Brain microvascular endothelial cell (primary cell): Measurements from ENCODE around the gene SLX9.
"Not testable (repeated sequence)": the region's sequence is repeated elsewhere in the genome, so short reads cannot be mapped to it uniquely, and the experiment has no call there.

Source experiments
- DNase-seq: peaks from one replicate; pipeline ENCODE4 v3.0.0-alpha.2; 2020
- H3K27ac ChIP-seq: fragments of 250-450 bp; sonication (Bioruptor Pico); 2 replicates; pipeline ENCODE4 v1.5.1; 2020; ENCODE audit warnings: mild to moderate bottlenecking, moderate library complexity
- H3K27me3 ChIP-seq: fragments of 250-450 bp; sonication (Bioruptor Pico); replicated peaks from 2 replicates; pipeline ENCODE4 v1.5.1; 2020; ENCODE audit warnings: mild to moderate bottlenecking
- H3K36me3 ChIP-seq: fragments of 250-450 bp; sonication (Bioruptor Pico); replicated peaks from 2 replicates; pipeline ENCODE4 v1.5.1; 2020; ENCODE audit warnings: mild to moderate bottlenecking
- H3K4me3 ChIP-seq: 2 replicates; pipeline ENCODE4 v1.5.1; 2011; ENCODE audit warnings: low read depth, mild to moderate bottlenecking, control low read depth, low read length, moderate library complexity
- in situ Hi-C: cut with HindIII; loops from 2 replicates; pipeline ENCODE4 v1.10.0; 2017; ENCODE audit warnings: low sequenced_read_pairs, low pct_ligation_motif_present
- TF ChIP-seq, protein P1 (sequence below): IDR thresholded peaks from 2 replicates; pipeline ENCODE4 v1.5.1; 2011; ENCODE audit warnings: low read depth, mild to moderate bottlenecking, moderate library complexity, low read length, control low read depth, inconsistent platforms; ENCODE audit errors: missing control alignments

The SLX9 gene

GRCh38 chr21:44974676-44975075 lies 34.8 kb downstream of the SLX9 start:
- Histone ChIP-seq H3K4me3 (no peak overlapping the region), H3K27me3 (no peaks in the 10 kb centered on the region), H3K36me3 (peaks cover 3% of the 10 kb centered on the region), H3K27ac (no peak overlapping the region)
- TF ChIP-seq, protein P1, sequence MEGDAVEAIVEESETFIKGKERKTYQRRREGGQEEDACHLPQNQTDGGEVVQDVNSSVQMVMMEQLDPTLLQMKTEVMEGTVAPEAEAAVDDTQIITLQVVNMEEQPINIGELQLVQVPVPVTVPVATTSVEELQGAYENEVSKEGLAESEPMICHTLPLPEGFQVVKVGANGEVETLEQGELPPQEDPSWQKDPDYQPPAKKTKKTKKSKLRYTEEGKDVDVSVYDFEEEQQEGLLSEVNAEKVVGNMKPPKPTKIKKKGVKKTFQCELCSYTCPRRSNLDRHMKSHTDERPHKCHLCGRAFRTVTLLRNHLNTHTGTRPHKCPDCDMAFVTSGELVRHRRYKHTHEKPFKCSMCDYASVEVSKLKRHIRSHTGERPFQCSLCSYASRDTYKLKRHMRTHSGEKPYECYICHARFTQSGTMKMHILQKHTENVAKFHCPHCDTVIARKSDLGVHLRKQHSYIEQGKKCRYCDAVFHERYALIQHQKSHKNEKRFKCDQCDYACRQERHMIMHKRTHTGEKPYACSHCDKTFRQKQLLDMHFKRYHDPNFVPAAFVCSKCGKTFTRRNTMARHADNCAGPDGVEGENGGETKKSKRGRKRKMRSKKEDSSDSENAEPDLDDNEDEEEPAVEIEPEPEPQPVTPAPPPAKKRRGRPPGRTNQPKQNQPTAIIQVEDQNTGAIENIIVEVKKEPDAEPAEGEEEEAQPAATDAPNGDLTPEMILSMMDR: no peak
- no peak for DNase-seq
- in situ Hi-C loops: no loop called here

GRCh38 chr21:44975720-44976555 lies 36.1 kb downstream of the SLX9 start:
- no peaks in the 10 kb centered on the region for H3K27me3 ChIP-seq
- TF ChIP-seq, protein P1: no peak
- H3K36me3 ChIP-seq: peaks cover 3% of the 10 kb centered on the region
- in situ Hi-C loops: no loop called here
- H3K27ac ChIP-seq: no peak overlapping the region
- no peak overlapping the region for H3K4me3 ChIP-seq
- no peak for DNase-seq

DNA sequence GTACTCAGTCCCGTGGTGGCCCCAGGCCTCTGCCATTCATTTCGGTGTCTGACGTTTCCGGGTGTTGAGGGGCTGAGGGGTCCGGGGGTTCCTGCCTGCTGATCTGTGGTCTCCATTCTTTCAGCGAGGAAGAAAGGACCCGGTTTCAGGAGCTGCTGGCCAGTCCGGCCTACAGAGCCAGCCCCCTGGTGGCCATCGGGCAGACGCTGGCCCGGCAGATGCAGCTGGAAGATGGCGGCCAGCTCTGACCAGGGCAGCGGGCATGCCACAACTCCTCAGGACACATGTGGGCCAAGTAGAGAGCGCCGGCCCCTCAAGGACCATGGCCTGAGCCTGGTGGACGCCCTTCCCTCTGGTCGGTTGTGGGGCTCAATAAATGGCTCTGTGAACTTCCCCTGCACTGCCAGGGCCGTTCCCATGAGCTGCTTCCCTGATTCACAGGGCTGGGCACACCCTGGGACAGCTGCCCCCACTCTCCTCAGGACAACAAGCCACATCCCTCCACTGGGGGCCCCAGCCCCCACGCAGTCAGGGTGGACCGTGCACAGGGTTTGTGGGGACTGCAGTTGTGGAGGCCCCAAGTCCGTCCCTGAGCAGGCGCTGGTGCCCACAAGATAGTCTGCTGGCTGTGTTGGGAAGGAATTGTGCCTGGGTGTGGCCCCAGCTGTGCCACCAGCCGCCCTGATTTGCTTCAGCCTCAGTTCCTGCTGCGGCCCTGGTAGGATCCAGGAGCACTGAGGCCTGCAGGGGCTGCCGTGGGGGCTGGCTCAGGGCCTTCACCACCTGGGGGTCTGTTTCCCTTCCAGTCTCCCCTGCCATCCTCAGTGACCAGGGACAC lies 36.9 kb downstream of the SLX9 start:
- DNase-seq, H3K36me3 ChIP-seq, H3K27me3 ChIP-seq, H3K4me3 ChIP-seq, in situ Hi-C loops, H3K27ac ChIP-seq: not testable (repeated sequence)
- TF ChIP-seq, protein P1: peak; percentile 55

- H3K27me3 ChIP-seq: no peaks in the 10 kb centered on the region
- peaks cover 3% of the 10 kb centered on the region for H3K36me3 ChIP-seq
- H3K4me3 ChIP-seq: no peak overlapping the region
- H3K27ac ChIP-seq: no peak overlapping the region
- TF ChIP-seq, protein P1: no peak
- in situ Hi-C loops: no loop called here
- no peak for DNase-seq
Measured at GRCh38 chr21:44977616-44978340, 37.9 kb downstream of the SLX9 start.

DNA sequence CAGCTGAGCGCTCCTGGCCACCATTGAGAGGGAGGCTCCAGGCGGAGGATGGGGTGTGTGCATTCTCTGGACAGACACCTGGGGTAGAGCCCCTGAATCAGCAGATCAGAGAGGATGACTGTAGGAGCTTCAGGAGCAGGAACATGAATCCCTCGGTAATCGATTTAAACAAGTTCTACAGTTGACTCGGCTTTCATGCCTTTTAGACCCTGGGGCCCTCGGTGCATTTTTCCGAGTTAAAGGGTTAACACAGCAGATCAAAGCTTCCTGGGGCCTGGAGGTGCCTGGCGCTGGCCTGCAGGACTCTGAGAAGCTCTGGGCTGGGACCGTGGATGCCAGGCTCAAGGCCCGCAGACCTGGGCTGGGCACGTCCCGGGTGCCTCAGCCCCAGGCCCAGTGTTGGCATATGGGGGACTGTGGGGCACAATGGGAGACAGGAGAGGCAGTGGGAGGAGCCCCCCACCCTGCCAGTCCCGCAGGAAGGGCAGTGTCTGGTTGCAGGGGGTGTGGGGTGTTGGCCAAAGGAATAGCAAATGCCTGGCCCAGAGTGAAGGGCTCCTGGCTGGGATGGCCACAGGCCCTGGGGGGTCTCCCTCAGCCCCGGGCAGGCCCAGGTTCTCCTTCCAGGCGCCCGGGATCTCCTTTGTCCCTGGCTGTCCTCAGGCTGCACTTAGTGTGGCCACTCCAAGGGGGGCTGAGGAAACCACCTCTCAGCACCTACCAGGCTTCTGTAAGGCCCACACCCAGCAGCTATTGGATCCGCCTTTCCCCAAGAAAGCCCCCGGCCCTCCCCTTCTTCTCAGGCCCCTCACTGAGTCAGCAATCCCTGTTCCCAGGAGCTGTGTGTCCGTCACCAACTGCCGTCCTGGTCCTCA lies 40.1 kb downstream of the SLX9 start:
- in situ Hi-C loops: no loop called here
- Histone ChIP-seq H3K36me3 (peaks cover 3% of the 10 kb centered on the region), H3K4me3 (no peak overlapping the region), H3K27ac (no peak overlapping the region), H3K27me3 (no peaks in the 10 kb centered on the region)
- no peak for DNase-seq
- TF ChIP-seq, protein P1: no peak
